NT2/D1 (cell line): Measurements from ENCODE around the gene SHISA6.

Experiments used
- SUZ12 ChIP-seq: IDR thresholded peaks from 2 replicates; pipeline ENCODE4 v1.6.1; 2011; ENCODE audit not compliant: insufficient read length, insufficient read depth; ENCODE audit errors: extremely low read depth
- YY1 ChIP-seq: IDR thresholded peaks from 2 replicates; pipeline ENCODE4 v1.6.1; 2011; ENCODE audit not compliant: insufficient read length, insufficient read depth

GRCh38 chr17:11506635-11507034 is 265.6 kb downstream of the SHISA6 start:
- TF ChIP-seq YY1 = no peak
- TF ChIP-seq SUZ12 = no peak
